Astrocyte of the spinal cord (primary cell): Measurements from ENCODE around the gene RAPGEF2.
A peak's percentile ranks its signal among the peaks of the same experiment; 100 is the strongest.

ENCODE experiments used
- DNase-seq: peaks from one replicate; pipeline ENCODE4 v3.0.0; 2011; ENCODE audit warnings: low read depth, low spot score
- H3K4me3 ChIP-seq: 2 replicates; pipeline ENCODE4 v1.5.1; 2011; ENCODE audit warnings: low read depth, mild to moderate bottlenecking, low read length, moderate library complexity
- CTCF ChIP-seq: IDR thresholded peaks from 2 replicates; pipeline ENCODE4 v1.5.1; 2012; ENCODE audit warnings: low read depth, mild to moderate bottlenecking, low read length, inconsistent platforms
- in situ Hi-C: cut with HindIII; loops from 2 replicates; pipeline ENCODE4 v1.10.0; 2017; ENCODE audit warnings: low sequenced_read_pairs

The RAPGEF2 gene

GRCh38 chr4:159171287-159171686, 68.4 kb downstream of the RAPGEF2 start:
- H3K4me3 ChIP-seq, result no peak overlapping the region
- no peak for TF ChIP-seq CTCF
- in situ Hi-C loops, result no loop called here
- DNase-seq, result no peak

GRCh38 chr4:159173886-159174285, 71.0 kb downstream of the RAPGEF2 start:
- TF ChIP-seq CTCF, result no peak
- in situ Hi-C loops, result no loop called here
- no peak overlapping the region for H3K4me3 ChIP-seq
- no peak for DNase-seq

GRCh38 chr4:159174645-159175084, 71.8 kb downstream of the RAPGEF2 start:
- no peak for TF ChIP-seq CTCF
- H3K4me3 ChIP-seq, result no peak overlapping the region
- DNase-seq, result no peak
- in situ Hi-C loops, result no loop called here

DNA sequence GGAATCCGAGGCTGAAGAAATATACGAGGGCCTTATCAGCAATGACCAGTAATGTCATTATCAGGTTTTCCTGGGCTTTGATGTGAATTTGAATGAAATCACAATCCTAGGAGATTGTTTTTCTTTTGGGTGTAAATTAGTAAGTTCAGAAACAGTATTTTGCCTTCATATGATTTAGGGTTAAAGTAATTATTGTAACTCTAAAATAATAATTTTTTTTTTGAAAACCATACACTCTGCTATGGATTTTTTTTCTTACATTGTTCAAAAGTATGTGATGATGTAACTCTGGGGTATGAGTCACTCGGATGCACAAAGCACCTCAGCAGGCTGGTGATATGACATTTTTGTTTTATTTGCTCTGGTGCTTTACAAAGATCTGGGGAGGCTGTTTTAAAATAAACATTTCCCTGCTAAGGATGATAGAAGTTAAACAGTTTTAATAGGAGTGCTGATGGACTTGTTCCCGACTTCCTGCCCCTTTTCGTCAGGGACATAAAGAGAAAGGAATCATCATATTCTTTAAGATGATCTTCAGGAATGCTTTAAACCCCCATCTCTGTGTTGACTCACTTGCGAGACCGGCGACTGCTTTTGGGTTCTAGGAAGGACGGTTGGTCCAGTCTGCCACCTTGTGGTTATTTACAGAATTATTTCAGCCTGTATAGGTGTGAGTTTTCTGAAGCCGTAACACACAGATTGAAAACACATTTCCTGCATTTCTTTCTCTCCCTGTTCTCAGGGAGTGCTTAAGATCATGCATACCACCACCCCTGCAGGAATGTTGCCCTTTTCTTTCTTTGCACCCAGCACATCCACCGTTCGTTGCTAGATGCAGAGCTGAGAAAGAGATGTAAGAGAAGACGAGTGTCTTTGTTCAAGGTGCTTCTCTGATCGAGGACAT, 72.5 kb downstream of the RAPGEF2 start:
- H3K4me3 ChIP-seq, result peak overlapping the region; percentile 6
- peak; percentile 61 for TF ChIP-seq CTCF
- peak; percentile 87 for DNase-seq
- in situ Hi-C loops, result no loop called here

GRCh38 chr4:159175989-159176375, 73.1 kb downstream of the RAPGEF2 start:
- DNase-seq, result no peak
- in situ Hi-C loops, result no loop called here
- TF ChIP-seq CTCF, result no peak
- H3K4me3 ChIP-seq, result no peak overlapping the region

- in situ Hi-C loops, result no loop called here
- TF ChIP-seq CTCF, result no peak
- no peak overlapping the region for H3K4me3 ChIP-seq
- no peak for DNase-seq
These were observed 74.6 kb downstream of the RAPGEF2 start for GRCh38 chr4:159177265-159178150.
